Mammary epithelial cell (primary cell): ENCODE data around the gene ANKRD55.

Experiments used
- EZH2 ChIP-seq: IDR thresholded peaks from 2 replicates; pipeline ENCODE4 v1.6.1; 2012; ENCODE audit warnings: low read length, inconsistent platforms, borderline replicate concordance
- TF ChIP-seq, protein P1 (sequence below), 2 donors: IDR thresholded peaks in 1 of 2; conservative IDR thresholded peaks in 1 of 2; 2 replicates each; pipeline ENCODE4 v1.5.1; 2011 to 2012; ENCODE audit warnings: inconsistent platforms in 2 of 2, low read length in 2 of 2, mild to moderate bottlenecking in 2 of 2, control low read depth in 1 of 2, low read depth in 1 of 2; ENCODE audit not compliant: insufficient read depth in 1 of 2; ENCODE audit errors: extremely low read depth in 1 of 2

DNA sequence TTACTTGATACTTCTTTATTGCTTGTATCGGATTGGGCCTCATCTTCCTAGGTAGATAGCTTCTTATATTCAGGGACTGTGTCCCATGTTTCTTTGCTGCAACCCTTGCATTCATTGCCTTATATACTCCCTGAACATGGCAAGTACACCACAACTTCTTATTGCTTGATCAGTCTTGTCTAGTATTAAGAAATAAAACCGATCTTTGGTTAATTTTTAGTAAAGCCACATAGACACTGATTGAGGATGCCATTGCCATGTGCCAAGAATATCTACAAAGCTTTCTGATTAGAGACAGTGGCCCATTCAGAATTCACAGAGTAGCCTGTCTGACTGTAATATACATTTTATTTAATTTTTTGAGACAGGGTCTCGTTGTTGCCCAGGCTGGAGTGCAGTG lies 34.7 kb upstream of the ANKRD55 start:
- TF ChIP-seq, protein P1, sequence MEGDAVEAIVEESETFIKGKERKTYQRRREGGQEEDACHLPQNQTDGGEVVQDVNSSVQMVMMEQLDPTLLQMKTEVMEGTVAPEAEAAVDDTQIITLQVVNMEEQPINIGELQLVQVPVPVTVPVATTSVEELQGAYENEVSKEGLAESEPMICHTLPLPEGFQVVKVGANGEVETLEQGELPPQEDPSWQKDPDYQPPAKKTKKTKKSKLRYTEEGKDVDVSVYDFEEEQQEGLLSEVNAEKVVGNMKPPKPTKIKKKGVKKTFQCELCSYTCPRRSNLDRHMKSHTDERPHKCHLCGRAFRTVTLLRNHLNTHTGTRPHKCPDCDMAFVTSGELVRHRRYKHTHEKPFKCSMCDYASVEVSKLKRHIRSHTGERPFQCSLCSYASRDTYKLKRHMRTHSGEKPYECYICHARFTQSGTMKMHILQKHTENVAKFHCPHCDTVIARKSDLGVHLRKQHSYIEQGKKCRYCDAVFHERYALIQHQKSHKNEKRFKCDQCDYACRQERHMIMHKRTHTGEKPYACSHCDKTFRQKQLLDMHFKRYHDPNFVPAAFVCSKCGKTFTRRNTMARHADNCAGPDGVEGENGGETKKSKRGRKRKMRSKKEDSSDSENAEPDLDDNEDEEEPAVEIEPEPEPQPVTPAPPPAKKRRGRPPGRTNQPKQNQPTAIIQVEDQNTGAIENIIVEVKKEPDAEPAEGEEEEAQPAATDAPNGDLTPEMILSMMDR (conservative IDR thresholded peaks at IDR 0.05 in 1 of 2, IDR thresholded peaks at IDR 0.05 in 1 of 2; ENCODE audit: extremely low read depth in 1 of 2, insufficient read depth in 1 of 2, low read depth in 1 of 2, low read length in 2 of 2): no peak
- TF ChIP-seq EZH2: no peak
